IPS DF 4.7 (cell line): Measurements from ENCODE around the gene SLC26A1.

Experiments used
- DNase-seq: peaks from one replicate; pipeline ENCODE4 v3.0.0-alpha.2; 2013; ENCODE audit warnings: low spot score; ENCODE audit errors: extremely low read depth

SLC26A1 gene

GRCh38 chr4:1029529-1029928, 36.3 kb upstream of the SLC26A1 start:
- DNase-seq = no peak

- DNase-seq = no peak
Measured at GRCh38 chr4:1028574-1029220, 35.5 kb upstream of the SLC26A1 start.

- no peak for DNase-seq
Measured at GRCh38 chr4:1027915-1028238, 34.7 kb upstream of the SLC26A1 start.

GRCh38 chr4:1027219-1027914, 34.2 kb upstream of the SLC26A1 start:
- no peak for DNase-seq

GRCh38 chr4:1026115-1026514, 32.9 kb upstream of the SLC26A1 start:
- DNase-seq = no peak

GRCh38 chr4:1024882-1025545, 31.8 kb upstream of the SLC26A1 start:
- DNase-seq = no peak

- no peak for DNase-seq
Measured at GRCh38 chr4:1023895-1024740, 30.9 kb upstream of the SLC26A1 start.

- no peak for DNase-seq
Measured at GRCh38 chr4:1023075-1023640, 30.0 kb upstream of the SLC26A1 start.

- no peak for DNase-seq
Measured at GRCh38 chr4:1022739-1023066, 29.5 kb upstream of the SLC26A1 start.

- no peak for DNase-seq
Measured at GRCh38 chr4:1022051-1022738, 29.0 kb upstream of the SLC26A1 start.

- DNase-seq = no peak
Measured at GRCh38 chr4:1021386-1022050, 28.3 kb upstream of the SLC26A1 start.

GRCh38 chr4:1019729-1020470, 26.7 kb upstream of the SLC26A1 start:
- DNase-seq = no peak

GRCh38 chr4:1019320-1019719, 26.1 kb upstream of the SLC26A1 start:
- DNase-seq = no peak

GRCh38 chr4:1018147-1019020, 25.2 kb upstream of the SLC26A1 start:
- DNase-seq = no peak

GRCh38 chr4:1017706-1018105, 24.5 kb upstream of the SLC26A1 start:
- no peak for DNase-seq

GRCh38 chr4:1017211-1017610, 24.0 kb upstream of the SLC26A1 start:
- DNase-seq = no peak

- DNase-seq = no peak
Measured at GRCh38 chr4:1015746-1016145, 22.5 kb upstream of the SLC26A1 start.

- DNase-seq = no peak
Measured at GRCh38 chr4:1015179-1015578, 22.0 kb upstream of the SLC26A1 start.
